HG02981 (cell line): ENCODE data around the gene KCNG1.

Experiments
- ATAC-seq: cut with Tn5 transposase; IDR thresholded peaks from one replicate; pipeline ENCODE4 v1.9.1; 2021; ENCODE audit warnings: mild to moderate bottlenecking, moderate library complexity; ENCODE audit not compliant: unreplicated experiment

KCNG1 gene

DNA sequence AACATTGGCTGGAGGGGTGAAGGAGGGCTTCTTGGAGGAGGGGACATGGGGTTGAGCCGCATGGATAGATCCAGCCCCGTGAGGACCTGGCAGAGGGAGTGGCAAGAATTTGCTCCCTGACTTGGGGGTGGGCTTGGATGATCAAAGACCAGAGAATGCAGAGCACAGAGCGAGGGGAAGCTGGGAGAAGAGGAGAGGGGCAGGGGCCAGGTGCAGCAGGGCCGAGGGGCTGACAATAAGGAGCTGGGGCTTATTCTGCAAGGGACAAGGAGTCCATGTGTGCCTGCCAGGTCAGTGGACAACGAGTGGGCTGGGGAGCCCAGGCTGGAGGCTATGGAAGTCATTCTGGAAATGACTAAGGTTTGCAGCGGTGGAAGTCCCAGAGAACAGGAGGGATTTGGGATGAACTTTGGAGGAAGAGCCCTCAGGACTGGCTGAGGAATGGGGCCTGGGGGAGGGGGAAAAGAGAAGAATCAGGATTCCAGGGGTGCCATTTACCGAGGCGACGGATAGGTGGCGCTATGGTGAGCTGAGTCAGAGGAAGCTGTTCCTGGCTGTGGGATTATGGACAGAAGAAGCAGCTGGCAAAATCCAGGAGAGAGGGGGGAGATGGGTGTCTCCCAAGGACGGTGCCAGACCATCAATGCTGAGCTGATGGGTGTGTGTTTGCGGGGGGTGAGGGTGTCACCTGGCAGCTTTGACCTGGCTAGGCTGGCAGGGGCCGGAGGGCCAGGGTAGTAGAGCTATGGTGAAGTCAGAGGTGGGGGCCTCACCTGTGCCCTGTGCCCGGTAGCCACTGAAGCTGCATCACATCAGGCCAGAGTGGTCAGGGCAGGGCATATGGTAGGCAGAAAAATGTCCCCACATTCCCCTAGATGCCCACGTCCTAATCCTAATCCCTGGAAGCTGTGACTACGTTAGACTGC, 7.8 kb downstream of the KCNG1 start:
- no peak for ATAC-seq

GRCh38 chr20:51013577-51014330, 9.2 kb downstream of the KCNG1 start:
- no peak for ATAC-seq

DNA sequence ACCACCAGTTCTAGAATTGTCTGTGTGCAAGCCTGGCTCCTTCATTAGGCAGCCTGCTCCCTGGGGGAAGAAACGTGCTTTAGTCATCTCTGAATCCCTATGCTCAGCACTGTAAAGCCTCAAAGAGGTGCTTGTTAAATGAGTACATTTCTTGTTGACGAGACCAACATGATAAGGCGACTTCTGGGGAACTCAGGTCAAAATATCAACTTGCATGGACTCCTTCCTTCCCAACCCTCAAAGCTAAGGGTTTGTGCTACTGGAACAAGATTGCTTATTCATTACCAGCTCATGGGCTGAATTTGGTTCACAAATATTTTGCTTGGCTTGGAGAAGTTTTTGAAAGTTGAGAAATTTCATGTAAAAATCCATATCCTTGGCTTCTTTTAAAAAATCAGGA, 10.6 kb downstream of the KCNG1 start:
- no peak for ATAC-seq

DNA sequence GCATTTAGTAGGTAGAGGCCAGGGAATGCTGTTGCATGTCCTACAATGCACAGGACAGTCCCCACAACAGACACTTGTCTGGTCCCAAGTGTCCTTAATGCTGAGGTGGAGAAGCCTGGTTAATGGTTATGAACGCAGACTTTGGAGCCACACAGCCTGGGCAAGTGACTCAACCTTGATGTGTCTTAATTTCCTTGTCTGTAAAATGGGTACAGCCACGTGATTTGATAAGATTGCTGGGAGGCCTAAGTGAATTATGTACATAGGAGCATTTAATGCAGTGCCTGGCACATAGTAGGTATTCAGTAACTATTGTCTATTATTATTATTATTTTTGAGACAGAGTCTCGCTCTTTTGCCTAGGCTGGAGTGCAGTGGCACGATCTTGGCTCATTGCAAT, 11.4 kb downstream of the KCNG1 start:
- ATAC-seq, result no peak

GRCh38 chr20:51010932-51011331, 12.0 kb downstream of the KCNG1 start:
- no peak for ATAC-seq

DNA sequence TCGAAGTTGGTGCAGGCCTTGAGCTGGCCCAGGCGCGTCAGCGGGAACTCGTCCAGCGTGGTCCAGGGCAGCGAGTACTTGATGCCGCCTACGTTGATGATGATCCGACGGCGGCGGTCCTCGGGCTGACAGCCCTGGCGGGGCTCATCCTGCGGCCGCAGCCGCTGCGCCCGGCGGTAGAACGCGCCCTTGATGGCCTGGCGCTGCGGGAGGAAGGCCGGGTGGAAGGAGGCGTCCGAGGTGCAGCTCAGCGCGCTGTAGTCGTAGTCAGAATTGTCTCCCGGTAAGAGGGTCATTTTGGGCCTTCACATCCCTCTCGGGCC, 12.9 kb downstream of the KCNG1 start:
- no peak for ATAC-seq

DNA sequence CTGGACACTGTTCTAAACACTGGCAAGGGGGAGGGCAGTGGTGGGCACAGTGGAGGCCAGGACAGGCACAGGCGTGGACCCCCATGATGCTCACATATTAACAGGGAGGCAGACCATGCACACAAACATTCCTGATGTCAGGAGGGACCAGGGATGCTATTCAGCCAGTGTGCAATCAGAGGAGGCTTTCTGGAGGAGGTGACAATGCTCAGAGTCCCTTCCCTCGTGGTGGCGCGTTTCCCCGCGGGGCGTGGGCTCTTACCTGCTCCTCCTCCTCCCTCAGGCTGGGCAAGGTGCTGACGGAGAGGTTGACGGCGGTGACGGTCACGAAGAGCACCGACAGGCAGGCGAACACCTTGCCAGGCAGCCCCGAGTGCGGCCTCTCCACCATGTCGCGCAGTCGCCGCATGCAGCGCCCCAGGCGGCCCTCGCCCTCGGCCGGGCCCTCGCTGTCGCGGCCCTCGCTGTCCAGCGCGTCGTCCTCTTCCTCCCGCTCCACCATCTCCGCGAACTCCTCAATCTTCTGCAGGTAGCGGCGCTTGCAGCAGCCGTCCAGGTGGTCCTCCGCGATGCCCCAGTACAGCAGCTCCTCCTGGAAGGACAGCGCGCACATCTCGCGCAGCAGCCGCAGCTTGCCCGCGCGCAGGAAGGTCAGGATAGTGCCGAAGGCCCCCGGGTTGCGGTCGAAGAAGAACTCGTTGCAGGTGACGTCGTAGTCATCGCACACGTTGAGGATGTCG, 13.4 kb downstream of the KCNG1 start:
- ATAC-seq, result no peak

DNA sequence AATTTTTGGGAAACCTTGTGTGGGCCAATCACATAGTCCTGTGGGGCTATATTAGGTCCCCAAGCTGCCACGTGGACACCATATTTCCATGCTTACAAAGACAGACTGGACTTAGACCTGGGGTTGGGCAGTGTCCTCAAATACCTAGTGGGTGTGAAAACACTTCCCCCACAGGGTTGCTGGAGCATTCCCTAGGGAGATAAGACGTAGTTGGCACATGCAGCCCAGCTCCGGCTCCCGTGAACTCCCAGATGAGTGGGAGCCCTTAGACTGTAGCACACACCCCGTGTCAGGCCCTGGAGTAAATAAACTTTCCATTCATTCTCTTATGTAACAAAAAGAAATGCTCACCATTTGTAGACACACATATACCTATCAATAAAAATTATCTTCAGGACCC, 14.2 kb downstream of the KCNG1 start:
- ATAC-seq, result no peak

DNA sequence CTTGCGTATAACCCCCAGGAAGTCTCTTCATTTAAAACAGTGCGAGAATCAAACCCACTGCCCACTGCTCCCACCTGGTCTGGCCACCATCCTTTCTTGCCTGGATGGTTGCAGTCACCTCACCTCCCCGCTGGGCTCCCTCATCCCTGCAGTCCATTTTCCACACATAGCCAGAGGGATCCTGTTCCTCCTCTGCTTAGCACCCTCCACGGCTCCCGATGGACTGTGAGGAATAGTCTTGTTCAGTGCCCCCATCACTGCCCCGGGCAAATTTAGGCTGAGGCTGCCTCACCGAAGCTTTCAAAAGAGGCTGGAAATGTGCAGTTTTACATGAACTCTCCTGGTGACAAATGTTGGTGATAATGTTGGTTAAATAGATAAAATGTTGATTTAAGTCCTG, 17.7 kb downstream of the KCNG1 start:
- ATAC-seq, result no peak

DNA sequence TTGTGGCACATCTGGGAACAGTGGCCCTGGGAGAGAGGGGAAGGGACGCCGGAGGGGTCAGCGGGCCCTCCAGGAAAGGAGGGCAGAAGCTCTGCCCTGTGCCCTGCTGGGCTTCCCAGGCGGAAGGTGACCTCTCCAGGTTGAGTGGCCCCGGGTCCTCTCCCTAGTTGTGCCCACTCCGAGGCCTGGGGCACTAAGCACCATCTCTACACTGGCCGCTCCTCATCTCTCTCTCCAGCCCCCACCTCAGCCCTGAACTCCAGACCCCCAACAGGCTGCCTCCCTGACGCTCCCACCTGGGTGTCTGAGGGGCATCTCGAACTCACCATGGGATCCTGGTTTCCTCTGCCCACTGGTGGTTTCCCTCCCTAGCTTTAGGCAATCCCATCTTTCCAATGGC, 18.1 kb downstream of the KCNG1 start:
- no peak for ATAC-seq

DNA sequence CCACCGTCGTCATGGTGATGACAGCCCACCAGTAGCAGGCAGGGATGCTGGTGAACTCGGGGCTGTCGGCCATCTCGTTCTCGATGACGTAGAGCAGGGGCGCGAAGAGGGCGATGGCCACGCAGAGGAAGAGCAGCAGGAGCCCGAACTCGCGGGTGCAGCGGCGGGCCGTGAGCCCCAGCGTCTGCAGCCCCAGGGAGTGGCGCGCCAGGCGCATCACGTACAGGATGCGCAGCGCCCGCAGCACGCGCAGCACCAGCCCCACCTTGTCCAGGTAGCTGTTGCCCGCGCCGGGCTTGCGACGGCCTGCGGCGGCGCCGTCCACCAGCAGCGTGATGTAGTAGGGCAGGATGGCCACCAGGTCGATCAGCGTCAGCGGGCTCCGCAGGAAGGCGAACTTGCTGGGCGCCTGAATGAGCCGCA, 18.6 kb downstream of the KCNG1 start:
- no peak for ATAC-seq

- ATAC-seq, result no peak
These were observed 19.2 kb downstream of the KCNG1 start for GRCh38 chr20:51003753-51004152.

DNA sequence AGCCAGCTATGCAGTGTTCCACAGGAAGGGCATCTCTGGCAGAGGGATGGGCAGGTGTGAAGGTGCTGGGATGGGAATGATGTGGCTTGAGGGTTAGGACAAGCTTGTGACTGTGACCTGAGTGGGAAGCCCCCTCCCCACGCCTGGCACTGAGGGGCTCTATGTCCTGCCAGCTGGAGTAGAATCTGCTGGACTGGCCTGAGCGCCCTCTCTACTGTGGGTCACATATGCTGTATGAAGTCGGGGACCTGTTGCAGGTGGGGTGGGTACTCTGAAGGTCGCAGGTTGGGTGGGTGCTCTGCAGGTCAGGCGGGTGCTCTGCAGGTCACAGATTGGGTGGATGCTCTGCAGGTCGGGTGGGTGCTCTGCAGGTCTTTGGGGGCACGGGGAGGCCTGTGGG, 20.3 kb downstream of the KCNG1 start:
- no peak for ATAC-seq

DNA sequence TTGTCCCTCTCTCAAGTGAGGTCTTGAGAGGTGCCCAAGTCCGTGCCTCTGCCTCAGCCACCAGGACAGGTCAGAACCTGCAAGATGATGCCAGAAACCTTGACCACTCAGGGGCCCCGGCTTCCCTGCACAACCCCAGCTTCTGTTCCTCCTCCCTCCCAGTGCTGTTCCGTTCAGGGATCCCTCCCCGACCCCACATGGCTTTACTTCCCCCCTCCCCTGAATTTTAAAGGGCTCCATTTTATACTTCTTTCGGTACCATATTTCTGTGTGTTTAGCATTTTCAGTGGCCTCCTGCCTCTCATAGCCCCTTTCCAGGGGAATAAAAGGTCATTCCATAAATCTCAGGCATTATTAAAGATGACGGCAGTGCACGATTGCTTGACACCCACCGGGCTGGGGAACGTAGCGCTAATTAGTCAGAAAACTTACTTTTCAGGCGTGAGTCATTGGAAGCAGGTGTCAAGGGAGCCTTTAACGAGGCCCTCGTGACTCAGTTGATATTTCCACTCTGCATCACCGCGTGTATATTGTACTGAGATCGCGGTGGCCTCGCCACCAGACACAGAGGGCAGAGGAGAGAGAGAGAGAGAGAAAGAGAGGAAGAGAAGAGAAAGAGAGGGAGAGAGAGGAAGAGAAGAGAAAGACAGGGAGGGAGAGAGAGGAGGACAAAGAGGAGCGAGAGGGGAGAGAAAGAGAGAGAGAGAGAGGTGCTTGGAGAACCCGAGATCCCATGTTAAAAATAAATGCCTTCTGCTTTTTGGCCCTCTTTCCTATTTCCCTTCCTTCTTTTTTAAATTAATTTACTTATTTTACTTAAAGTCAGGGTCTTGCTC, 21.3 kb downstream of the KCNG1 start:
- no peak for ATAC-seq

GRCh38 chr20:50999355-50999754, 23.6 kb downstream of the KCNG1 start:
- ATAC-seq, result no peak

- ATAC-seq, result no peak
These were observed 25.7 kb downstream of the KCNG1 start for GRCh38 chr20:50996901-50997865.

- ATAC-seq, result no peak
These were observed 27.4 kb downstream of the KCNG1 start for GRCh38 chr20:50995506-50995905.

DNA sequence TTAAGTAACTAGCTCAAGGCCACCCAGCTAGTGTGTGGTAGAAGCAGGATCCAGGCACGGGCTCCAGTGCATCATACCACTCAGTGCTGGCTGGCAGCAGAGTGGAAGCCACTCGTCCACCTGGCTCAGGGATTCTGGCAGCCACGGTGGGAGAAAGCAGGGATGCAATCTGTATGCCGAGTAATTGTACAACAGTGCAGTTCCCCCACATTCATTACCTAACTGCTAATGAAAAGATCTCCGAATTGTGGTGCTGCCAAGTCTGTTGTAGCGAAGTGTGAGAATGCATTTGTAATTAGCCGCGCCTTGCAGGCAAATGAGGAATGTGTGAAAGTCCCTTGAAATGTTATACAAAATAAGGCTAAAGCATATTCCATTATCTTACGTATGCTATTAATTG, 29.0 kb downstream of the KCNG1 start:
- ATAC-seq, result no peak

DNA sequence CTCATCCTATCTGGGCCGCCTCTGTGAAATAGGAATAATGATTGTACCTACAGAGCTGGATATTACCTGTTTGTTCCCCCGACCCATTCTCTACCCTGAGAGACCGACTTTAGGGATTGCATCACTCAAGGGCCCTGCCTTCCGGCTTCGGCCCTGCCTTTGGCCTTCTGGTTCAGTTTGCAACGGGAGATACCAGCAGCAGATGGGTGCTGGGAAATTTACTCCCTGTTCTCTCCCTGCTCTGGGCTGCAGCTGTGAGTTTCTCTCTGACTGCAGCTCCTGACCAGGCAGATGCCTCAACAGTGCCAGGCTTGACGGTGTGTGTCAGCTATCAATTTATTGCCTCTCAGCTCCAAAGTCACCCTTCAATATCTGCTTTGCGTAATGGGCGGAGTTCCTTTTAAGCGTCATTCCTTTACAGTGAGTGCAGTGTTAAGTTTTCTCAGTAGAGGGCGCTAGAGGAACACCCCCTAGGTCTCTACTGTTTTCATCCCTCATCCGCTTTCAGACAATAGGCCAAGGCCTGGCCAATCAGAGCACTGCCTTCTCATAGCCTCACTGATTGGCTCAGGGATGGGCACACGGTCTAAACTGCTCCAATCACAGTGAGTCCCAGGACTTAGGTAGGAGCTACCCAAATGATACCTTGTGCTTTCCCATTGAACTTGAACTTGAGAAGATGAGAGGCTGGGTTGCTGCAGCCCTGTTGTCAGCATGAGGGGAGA, 30.0 kb downstream of the KCNG1 start:
- peak; percentile 93 for ATAC-seq
